Lung (tissue), 12 donors: Measurements from ENCODE around the gene SLAIN2. TPM values are rescaled to one million over a fixed set of nuclear protein-coding genes. Genes with fewer than 3 reads are reported as not detected.

Experiments used
- ATAC-seq: fragments of 200-7000 bp; cut with Tn5 transposase; one replicate; pipeline ENCODE4 v1.9.1; 2020; ENCODE audit warnings: moderate number of reproducible peaks; ENCODE audit not compliant: insufficient read depth, low FRiP score
- DNase-seq, 3 donors: peaks; one replicate each; pipeline ENCODE4 v3.0.0-alpha.2; 2013 to 2017
- H3K27ac ChIP-seq, 2 donors: one replicate each; pipeline ENCODE4 v1.5.1; 2013; ENCODE audit warnings: mild to moderate bottlenecking in 2 of 2, moderate library complexity in 2 of 2, control low read depth in 1 of 2, inconsistent platforms in 1 of 2, low read depth in 1 of 2, low read length in 1 of 2
- H3K27me3 ChIP-seq, 3 donors: one replicate each; pipeline ENCODE4 v1.5.1; 2013; ENCODE audit warnings: low read length in 2 of 3; ENCODE audit not compliant: control insufficient read depth in 3 of 3, insufficient read depth in 3 of 3
- H3K36me3 ChIP-seq, 4 donors: one replicate each; pipeline ENCODE4 v1.5.1; 2013; ENCODE audit warnings: low read length in 4 of 4, mild to moderate bottlenecking in 1 of 4, moderate library complexity in 1 of 4; ENCODE audit not compliant: control insufficient read depth in 4 of 4, insufficient read depth in 4 of 4
- H3K4me1 ChIP-seq, 5 donors: one replicate each; pipeline ENCODE4 v1.5.1; 2013; ENCODE audit warnings: low read length in 5 of 5, mild to moderate bottlenecking in 2 of 5, moderate library complexity in 1 of 5; ENCODE audit not compliant: control insufficient read depth in 5 of 5, insufficient read depth in 5 of 5
- H3K4me3 ChIP-seq: one replicate; pipeline ENCODE4 v1.5.1; 2013; ENCODE audit warnings: mild to moderate bottlenecking, control low read depth, moderate library complexity
- H3K9ac ChIP-seq, 2 donors: one replicate each; pipeline ENCODE4 v1.5.1; 2013; ENCODE audit warnings: low read length in 2 of 2, control low read depth in 1 of 2; ENCODE audit not compliant: insufficient read depth in 1 of 2
- H3K9me3 ChIP-seq, 4 donors: one replicate each; pipeline ENCODE4 v1.5.1; 2013; ENCODE audit warnings: low read length in 3 of 4, mild to moderate bottlenecking in 1 of 4, moderate library complexity in 1 of 4; ENCODE audit not compliant: control insufficient read depth in 4 of 4, insufficient read depth in 3 of 4
- whole genome bisulfite sequencing, 2 donors: extraction: QIAGEN DNeasy Blood & Tissue Kit; methylation state at CpG; one replicate each; pipeline ENCODE4 v1.1.7; 2013; 5-methylcytosine and 5-hydroxymethylcytosine counted together
- polyA plus RNA-seq, 2 donors: library from polyadenylated mRNA; stranded (reverse); fragments of 200-250 nt; gene quantifications; one replicate each; pipeline ENCODE4 v1.2.1, GENCODE V29; 2013
- total RNA-seq, 2 donors: library from RNA; depleted of rRNA in 1 of 2; stranded (reverse); fragments of >200 nt in 1 of 2; gene quantifications; one replicate each; pipeline ENCODE4 v1.2.1, GENCODE V29; 2014 to 2021
- TF ChIP-seq, protein P1 (sequence below): IDR thresholded peaks from 2 replicates; pipeline ENCODE4 v1.5.1; 2012; ENCODE audit warnings: mild to moderate bottlenecking; ENCODE audit errors: control extremely low read depth, extremely low read depth
- donor health status: control.
- donor health status: control.
- donor health status: Bipolar disorder and iron deficiency.
- donor health status: healthy.
- donor health status: DM: yes; HTN: yes; CAD: no.

Gene SLAIN2
- total and polyA plus RNA-seq, 4 donors = 17.8 to 62.8 (median 42.0) TPM

DNA sequence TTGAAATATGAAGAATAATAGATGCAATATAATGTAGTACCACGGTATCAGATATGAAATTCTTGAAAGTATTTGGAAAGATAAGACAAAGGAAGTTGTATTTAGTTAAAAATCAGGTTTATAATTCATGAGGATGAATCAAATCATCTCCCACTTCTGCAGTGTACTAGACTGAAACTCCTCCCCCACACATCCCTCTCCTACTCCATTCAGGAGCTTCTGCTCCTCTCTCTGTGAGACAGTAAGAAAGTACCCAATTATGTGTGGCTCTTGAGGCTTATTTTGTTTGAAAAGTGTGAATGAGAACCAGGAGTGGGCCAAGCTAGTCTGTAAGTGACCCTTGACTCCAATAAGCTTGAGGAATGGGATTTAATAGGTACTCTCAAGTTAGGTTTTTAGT is 9.5 kb downstream of the SLAIN2 start:
- H3K27me3 ChIP-seq = no peaks in the 10 kb centered on the region
- ATAC-seq = no peak
- 92 to 95% methylated on average over 1 of the region's 1 CpG for WGBS, 2 donors
- no peaks in the 10 kb centered on the region for H3K9me3 ChIP-seq
- H3K36me3 ChIP-seq = peaks cover 0 to 3% (median 0%) of the 10 kb centered on the region in 4 donors
- TF ChIP-seq, protein P1, sequence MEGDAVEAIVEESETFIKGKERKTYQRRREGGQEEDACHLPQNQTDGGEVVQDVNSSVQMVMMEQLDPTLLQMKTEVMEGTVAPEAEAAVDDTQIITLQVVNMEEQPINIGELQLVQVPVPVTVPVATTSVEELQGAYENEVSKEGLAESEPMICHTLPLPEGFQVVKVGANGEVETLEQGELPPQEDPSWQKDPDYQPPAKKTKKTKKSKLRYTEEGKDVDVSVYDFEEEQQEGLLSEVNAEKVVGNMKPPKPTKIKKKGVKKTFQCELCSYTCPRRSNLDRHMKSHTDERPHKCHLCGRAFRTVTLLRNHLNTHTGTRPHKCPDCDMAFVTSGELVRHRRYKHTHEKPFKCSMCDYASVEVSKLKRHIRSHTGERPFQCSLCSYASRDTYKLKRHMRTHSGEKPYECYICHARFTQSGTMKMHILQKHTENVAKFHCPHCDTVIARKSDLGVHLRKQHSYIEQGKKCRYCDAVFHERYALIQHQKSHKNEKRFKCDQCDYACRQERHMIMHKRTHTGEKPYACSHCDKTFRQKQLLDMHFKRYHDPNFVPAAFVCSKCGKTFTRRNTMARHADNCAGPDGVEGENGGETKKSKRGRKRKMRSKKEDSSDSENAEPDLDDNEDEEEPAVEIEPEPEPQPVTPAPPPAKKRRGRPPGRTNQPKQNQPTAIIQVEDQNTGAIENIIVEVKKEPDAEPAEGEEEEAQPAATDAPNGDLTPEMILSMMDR = no peak
- H3K27ac ChIP-seq = no peak overlapping the region
- peaks cover 0 to 14% (median 5%) of the 10 kb centered on the region in 5 donors for H3K4me1 ChIP-seq
- H3K9ac ChIP-seq = no peak overlapping the region
- DNase-seq = no peak
- H3K4me3 ChIP-seq = no peak overlapping the region

DNA sequence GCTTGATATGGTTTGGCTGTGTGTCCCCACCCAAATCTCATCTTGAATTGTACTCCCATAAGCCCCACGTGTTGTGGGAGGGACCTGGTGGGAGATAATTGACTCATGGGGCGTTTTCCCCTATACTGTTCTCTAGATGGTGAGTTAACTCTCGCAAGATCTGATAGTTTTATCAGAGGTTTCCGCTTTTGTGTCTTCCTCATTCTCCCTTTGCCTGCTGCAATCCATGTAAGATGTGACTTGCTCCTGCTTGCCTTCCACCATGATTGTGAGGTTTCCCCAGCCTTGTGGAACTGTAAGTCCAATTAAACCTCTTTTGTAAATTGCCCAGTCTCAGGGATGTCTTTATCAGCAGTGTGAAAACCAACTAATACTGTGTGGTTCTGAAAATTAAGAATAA is 11.5 kb downstream of the SLAIN2 start:
- Histone ChIP-seq H3K9me3 (no peaks in the 10 kb centered on the region), H3K27me3 (no peaks in the 10 kb centered on the region), H3K4me1 (peaks cover 0 to 9% (median 2%) of the 10 kb centered on the region in 5 donors), H3K27ac (no peak overlapping the region), H3K36me3 (peaks cover 0 to 3% (median 0%) of the 10 kb centered on the region in 4 donors), H3K4me3 (no peak overlapping the region), H3K9ac (no peak overlapping the region)
- ATAC-seq = no peak
- TF ChIP-seq, protein P1 = no peak
- WGBS, 2 donors = 94 to 98% methylated on average over 4 of the region's 4 CpGs
- no peak for DNase-seq

DNA sequence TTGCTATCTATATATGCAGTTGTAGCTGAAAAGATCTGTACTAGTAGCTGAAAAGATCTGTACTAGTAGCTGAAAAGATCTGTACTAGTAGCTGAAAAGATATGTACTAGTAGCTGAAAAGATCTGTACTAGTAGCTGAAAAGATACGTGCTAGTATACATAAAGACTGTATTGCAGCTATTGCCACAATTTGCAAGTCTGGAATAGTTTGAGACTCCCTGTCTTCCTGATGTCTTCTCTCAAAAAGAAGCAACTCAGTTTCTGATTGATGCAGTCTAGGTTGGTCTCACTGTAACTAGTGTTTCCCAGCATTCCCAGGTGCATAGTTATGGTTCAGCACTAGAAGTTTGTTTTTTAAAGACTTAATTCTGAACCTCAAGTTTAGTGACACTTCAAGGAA is 15.0 kb downstream of the SLAIN2 start:
- Histone ChIP-seq H3K36me3 (peaks cover 0 to 3% (median 2%) of the 10 kb centered on the region in 4 donors), H3K27me3 (no peaks in the 10 kb centered on the region), H3K4me3 (no peak overlapping the region), H3K27ac (no peak overlapping the region), H3K4me1 (peaks cover 0 to 10% (median 6%) of the 10 kb centered on the region in 5 donors), H3K9ac (no peak overlapping the region), H3K9me3 (no peaks in the 10 kb centered on the region)
- DNase-seq (no peak), ATAC-seq (no peak)
- TF ChIP-seq, protein P1 = no peak
- 88 to 95% methylated on average over 1 of the region's 1 CpG for WGBS, 2 donors
